Chondrocyte (in vitro differentiated cells): ENCODE measurements around the gene RGS10. TPM values are rescaled to one million over a fixed set of nuclear protein-coding genes. Genes with fewer than 3 reads are reported as not detected.

Experiments used
- DNase-seq: peaks from one replicate; pipeline ENCODE4 v3.0.0; 2021; ENCODE audit warnings: mixed read lengths, low spot score
- H3K27ac Mint-ChIP-seq: one replicate; pipeline ENCODE4 v1.8.0; 2021; ENCODE audit warnings: mild to moderate bottlenecking, moderate library complexity, mixed read lengths; ENCODE audit not compliant: unreplicated experiment
- H3K27me3 Mint-ChIP-seq: 2 replicates; pipeline ENCODE4 v1.8.0; 2021; ENCODE audit warnings: low read depth, mixed read lengths
- H3K36me3 Mint-ChIP-seq: 2 replicates; pipeline ENCODE4 v1.8.0; 2021; ENCODE audit warnings: low read depth, mixed read lengths
- H3K4me1 Mint-ChIP-seq: 2 replicates; pipeline ENCODE4 v1.8.0; 2021; ENCODE audit warnings: low read depth, mild to moderate bottlenecking, mixed read lengths
- H3K4me3 Mint-ChIP-seq: one replicate; pipeline ENCODE4 v1.8.0; 2021; ENCODE audit warnings: mild to moderate bottlenecking, moderate library complexity, mixed read lengths; ENCODE audit not compliant: unreplicated experiment
- H3K9me3 Mint-ChIP-seq: 2 replicates; pipeline ENCODE4 v1.8.0; 2021; ENCODE audit warnings: low read depth, mixed read lengths
- total RNA-seq: library from RNA; stranded (reverse); gene quantifications from 3 replicates; pipeline ENCODE4 v1.2.1, GENCODE V29; 2021
- TF ChIP-seq, protein P1 (sequence below): fragments of 200-600 bp; sonication (generic); IDR thresholded peaks from 2 replicates; pipeline ENCODE4 v1.5.0; 2021; ENCODE audit warnings: antibody characterized with exemption, mild to moderate bottlenecking, moderate library complexity

Gene RGS10
- total RNA-seq, 1 donor from 2014 or later, result 19.7 TPM

DNA sequence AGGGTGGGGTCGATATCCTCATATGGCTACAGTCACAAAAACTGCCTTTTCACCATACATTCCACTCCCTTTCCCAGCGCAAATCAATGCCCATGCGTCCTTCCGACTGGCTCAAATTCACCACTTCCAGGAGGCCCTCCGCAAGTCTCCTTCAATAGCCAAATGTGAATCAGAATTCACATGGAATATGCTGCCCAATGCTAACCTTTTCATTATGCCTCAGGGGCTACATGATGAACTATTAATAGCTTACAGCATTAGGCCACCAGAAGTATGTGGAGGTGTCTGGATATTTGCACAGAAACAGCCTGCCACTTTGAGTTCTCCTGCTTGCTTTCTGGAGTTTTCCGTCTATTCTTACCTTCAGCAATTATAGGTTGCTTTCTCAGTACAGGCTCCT, 27.7 kb downstream of the RGS10 start:
- Mint-ChIP-seq H3K27ac (no peak overlapping the region), H3K4me1 (peaks cover 35% of the 10 kb centered on the region), H3K4me3 (no peak overlapping the region), H3K9me3 (no peaks in the 10 kb centered on the region), H3K27me3 (no peaks in the 10 kb centered on the region), H3K36me3 (peaks cover 8% of the 10 kb centered on the region)
- no peak for DNase-seq
- TF ChIP-seq, protein P1, sequence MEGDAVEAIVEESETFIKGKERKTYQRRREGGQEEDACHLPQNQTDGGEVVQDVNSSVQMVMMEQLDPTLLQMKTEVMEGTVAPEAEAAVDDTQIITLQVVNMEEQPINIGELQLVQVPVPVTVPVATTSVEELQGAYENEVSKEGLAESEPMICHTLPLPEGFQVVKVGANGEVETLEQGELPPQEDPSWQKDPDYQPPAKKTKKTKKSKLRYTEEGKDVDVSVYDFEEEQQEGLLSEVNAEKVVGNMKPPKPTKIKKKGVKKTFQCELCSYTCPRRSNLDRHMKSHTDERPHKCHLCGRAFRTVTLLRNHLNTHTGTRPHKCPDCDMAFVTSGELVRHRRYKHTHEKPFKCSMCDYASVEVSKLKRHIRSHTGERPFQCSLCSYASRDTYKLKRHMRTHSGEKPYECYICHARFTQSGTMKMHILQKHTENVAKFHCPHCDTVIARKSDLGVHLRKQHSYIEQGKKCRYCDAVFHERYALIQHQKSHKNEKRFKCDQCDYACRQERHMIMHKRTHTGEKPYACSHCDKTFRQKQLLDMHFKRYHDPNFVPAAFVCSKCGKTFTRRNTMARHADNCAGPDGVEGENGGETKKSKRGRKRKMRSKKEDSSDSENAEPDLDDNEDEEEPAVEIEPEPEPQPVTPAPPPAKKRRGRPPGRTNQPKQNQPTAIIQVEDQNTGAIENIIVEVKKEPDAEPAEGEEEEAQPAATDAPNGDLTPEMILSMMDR, result no peak

DNA sequence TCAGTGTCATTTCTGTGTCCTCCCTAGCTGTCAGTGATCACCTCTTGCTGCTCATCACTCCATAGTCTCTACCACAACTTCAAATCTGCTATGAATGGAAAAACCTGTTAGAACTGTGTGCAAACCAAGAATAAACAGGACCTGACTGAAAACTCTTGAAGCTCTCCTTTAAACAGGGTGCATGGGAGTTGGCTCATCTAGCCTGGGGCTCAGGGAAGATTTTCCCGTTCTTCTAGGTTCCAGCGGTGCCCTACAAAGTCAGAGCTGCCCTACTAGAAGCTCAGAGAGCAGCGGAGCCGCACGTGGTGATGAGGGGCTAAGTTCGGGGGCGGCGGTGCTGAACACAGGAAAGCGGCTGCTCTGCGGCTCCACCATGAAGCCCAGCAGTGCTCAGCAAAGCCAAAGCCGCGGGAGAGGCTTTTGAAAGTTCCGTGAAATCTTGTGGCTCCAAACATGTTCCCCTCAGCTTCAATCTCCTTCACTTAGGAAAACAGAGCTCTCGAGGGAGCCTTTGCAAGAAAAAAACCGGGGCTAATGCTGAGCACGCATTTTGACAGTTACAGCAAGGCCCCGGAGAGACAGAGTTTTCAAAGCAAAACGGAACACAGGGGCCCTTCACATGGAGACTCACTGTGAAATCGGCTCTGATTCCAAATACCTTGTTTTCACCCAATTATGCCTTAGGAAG, 30.5 kb downstream of the RGS10 start:
- H3K9me3 Mint-ChIP-seq, result no peaks in the 10 kb centered on the region
- no peaks in the 10 kb centered on the region for H3K27me3 Mint-ChIP-seq
- peaks cover 8% of the 10 kb centered on the region for H3K36me3 Mint-ChIP-seq
- no peak for DNase-seq
- H3K4me1 Mint-ChIP-seq, result peaks cover 25% of the 10 kb centered on the region
- no peak overlapping the region for H3K4me3 Mint-ChIP-seq
- H3K27ac Mint-ChIP-seq, result no peak overlapping the region
- TF ChIP-seq, protein P1, result no peak

DNA sequence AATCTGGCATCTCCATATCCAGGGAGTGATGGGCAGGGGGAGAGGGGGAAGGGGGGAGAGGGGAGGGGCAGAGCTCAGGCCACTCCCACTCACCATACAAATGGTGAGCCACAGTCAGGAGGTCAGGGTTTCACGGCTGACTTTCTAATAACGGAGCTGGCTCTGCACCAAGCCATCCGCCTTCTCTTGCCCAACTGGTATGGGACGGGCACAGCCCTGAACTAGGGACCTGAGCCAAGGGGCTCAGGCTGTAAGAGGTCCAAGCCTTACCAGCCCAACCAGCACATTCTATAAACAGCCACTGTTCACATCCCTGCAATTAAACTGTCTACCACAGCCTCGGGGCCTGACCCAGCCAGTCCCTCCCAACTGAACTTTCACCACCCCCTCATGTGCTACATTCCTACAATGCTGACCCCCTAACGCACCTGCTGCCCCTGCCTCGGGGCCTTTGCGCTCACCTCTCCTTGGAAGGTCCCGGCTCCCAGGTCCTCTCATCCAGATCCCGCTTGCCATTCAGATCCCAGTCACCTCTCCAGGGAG, 32.5 kb downstream of the RGS10 start:
- DNase-seq, result no peak
- Mint-ChIP-seq H3K9me3 (no peaks in the 10 kb centered on the region), H3K27me3 (no peaks in the 10 kb centered on the region), H3K4me1 (peaks cover 10% of the 10 kb centered on the region), H3K36me3 (peaks cover 8% of the 10 kb centered on the region), H3K27ac (no peak overlapping the region), H3K4me3 (no peak overlapping the region)
- TF ChIP-seq, protein P1, result no peak

DNA sequence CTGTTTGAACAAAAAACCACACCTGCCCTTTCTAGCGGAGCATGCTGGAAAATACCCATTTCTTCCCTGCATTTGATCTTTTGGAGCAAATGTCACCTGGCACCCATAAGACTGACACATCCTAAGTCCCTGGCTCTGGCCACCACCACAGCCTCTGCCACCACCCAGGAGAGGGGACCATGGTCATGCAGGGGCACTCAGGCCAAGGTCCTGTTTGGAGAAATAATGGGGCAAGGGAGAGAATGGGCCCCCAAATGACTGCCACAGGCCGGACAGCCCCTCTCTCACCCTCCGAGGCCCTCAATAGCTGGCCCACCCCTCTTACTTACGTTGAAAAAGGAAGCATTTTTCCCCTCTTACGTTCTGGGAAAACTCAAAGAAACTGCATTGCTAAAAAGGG, 35.4 kb downstream of the RGS10 start:
- Mint-ChIP-seq H3K4me1 (peaks cover 6% of the 10 kb centered on the region), H3K27me3 (no peaks in the 10 kb centered on the region), H3K27ac (no peak overlapping the region), H3K4me3 (no peak overlapping the region), H3K36me3 (peaks cover 11% of the 10 kb centered on the region), H3K9me3 (no peaks in the 10 kb centered on the region)
- TF ChIP-seq, protein P1, result no peak
- DNase-seq, result no peak

DNA sequence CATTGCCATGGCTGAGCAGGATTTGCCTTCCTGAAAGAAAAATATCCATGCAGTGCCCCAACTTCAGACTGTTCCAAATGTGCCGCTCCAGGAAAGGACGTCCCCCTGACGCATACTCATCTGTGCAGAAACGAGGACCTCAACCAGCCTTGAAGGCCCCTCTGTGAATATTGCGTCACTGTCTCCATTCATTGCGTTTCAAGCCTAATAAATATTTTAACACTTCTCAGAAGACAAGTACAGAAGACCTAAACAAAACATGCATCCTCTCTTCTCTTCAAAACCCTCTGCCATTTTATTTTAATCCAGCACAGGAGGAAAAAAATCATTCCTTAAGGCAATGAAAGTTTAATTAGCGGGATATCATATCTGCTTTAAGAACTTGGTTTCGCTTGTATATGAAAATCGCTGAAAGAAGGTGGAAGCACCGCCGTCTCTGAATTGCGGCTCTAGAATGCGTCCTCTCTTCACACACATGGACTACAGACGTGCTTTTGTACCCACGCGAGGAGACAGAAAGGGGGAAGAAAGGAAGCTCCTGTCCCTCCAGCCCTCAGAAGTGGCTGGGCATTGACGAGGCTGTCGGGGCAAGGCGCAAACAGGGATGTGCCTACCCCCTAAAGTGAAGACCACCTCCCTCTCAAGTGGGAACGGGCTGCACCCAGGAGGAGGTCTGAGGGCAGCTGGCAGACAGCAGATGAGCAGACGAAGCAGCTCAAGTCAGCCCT, 36.8 kb downstream of the RGS10 start:
- Mint-ChIP-seq H3K27me3 (no peaks in the 10 kb centered on the region), H3K36me3 (peaks cover 6% of the 10 kb centered on the region), H3K27ac (no peak overlapping the region), H3K9me3 (no peaks in the 10 kb centered on the region), H3K4me1 (peaks cover 6% of the 10 kb centered on the region), H3K4me3 (no peak overlapping the region)
- TF ChIP-seq, protein P1, result no peak
- DNase-seq, result no peak
